Measurements from ENCODE around the gene TSFM.
A peak's percentile ranks its signal among the peaks of the same experiment; 100 is the strongest.

Gene TSFM

GRCh38 chr12:57813971-57814772, 31.6 kb downstream of the TSFM start:
- Histone ChIP-seq H3K9me3 (ENCODE audit: insufficient read depth, low read length, severe bottlenecking) (no peaks in the 10 kb centered on the region), H3K4me1 (ENCODE audit: insufficient read depth, low read length) (no peaks in the 10 kb centered on the region), H2AFZ (ENCODE audit: low read depth, low read length) (no peak overlapping the region), H3K27me3 (ENCODE audit: insufficient read depth, low read length, poor library complexity) (no peaks in the 10 kb centered on the region), H3K4me3 (ENCODE audit: low read depth in 1 of 2, low read length in 2 of 2) (no peak overlapping the region), H3K79me2 (ENCODE audit: insufficient read depth, low read length) (no peaks in the 10 kb centered on the region), H3K4me2 (ENCODE audit: insufficient read depth, low read length) (no peak overlapping the region), H3K27ac (ENCODE audit: low read length) (no peak overlapping the region), H3K36me3 (ENCODE audit: insufficient read depth, low read length) (no peaks in the 10 kb centered on the region), H3K9ac (ENCODE audit: low read depth, low read length) (no peak overlapping the region), H4K20me1 (ENCODE audit: insufficient read depth, low read length) (no peaks in the 10 kb centered on the region)
- TF ChIP-seq CTCF (IDR thresholded peaks at IDR 0.05; ENCODE audit: borderline replicate concordance, extremely low read depth, low read length, poor library complexity, severe bottlenecking): no peak
- TF ChIP-seq EZH2 (IDR thresholded peaks at IDR 0.05; ENCODE audit: borderline replicate concordance, low read depth, low read length, severe bottlenecking): no peak
- DNase-seq (no peak), ATAC-seq (ENCODE audit: insufficient read depth, low read depth) (no peak; the same call in 2 of the 3 replicates)

- Histone ChIP-seq H2AFZ (ENCODE audit: low read depth, low read length) (no peak overlapping the region), H3K4me2 (ENCODE audit: insufficient read depth, low read length) (no peak overlapping the region), H4K20me1 (ENCODE audit: insufficient read depth, low read length) (no peaks in the 10 kb centered on the region), H3K27me3 (ENCODE audit: insufficient read depth, low read length, poor library complexity) (no peaks in the 10 kb centered on the region), H3K36me3 (ENCODE audit: insufficient read depth, low read length) (no peaks in the 10 kb centered on the region), H3K27ac (ENCODE audit: low read length) (no peak overlapping the region), H3K9me3 (ENCODE audit: insufficient read depth, low read length, severe bottlenecking) (no peaks in the 10 kb centered on the region), H3K4me3 (ENCODE audit: low read depth in 1 of 2, low read length in 2 of 2) (no peak overlapping the region), H3K4me1 (ENCODE audit: insufficient read depth, low read length) (no peaks in the 10 kb centered on the region), H3K79me2 (ENCODE audit: insufficient read depth, low read length) (no peaks in the 10 kb centered on the region), H3K9ac (ENCODE audit: low read depth, low read length) (no peak overlapping the region)
- ATAC-seq (ENCODE audit: insufficient read depth, low read depth) (0 out of 3 replicates have a peak, but pooled peaks have one; percentile 30), DNase-seq (no peak)
- TF ChIP-seq CTCF (IDR thresholded peaks at IDR 0.05; ENCODE audit: borderline replicate concordance, extremely low read depth, low read length, poor library complexity, severe bottlenecking) (peak; percentile 22), EZH2 (IDR thresholded peaks at IDR 0.05; ENCODE audit: borderline replicate concordance, low read depth, low read length, severe bottlenecking) (no peak)
Observed at GRCh38 chr12:57815177-57816000, 32.8 kb downstream of the TSFM start.

GRCh38 chr12:57816001-57816854, 33.6 kb downstream of the TSFM start:
- no peak for DNase-seq
- H2AFZ ChIP-seq (ENCODE audit: low read depth, low read length): no peak overlapping the region
- ATAC-seq (ENCODE audit: insufficient read depth, low read depth): no peak
- H3K4me3 ChIP-seq (ENCODE audit: low read depth in 1 of 2, low read length in 2 of 2): no peak overlapping the region
- no peak overlapping the region for H3K27ac ChIP-seq (ENCODE audit: low read length)
- H3K9me3 ChIP-seq (ENCODE audit: insufficient read depth, low read length, severe bottlenecking): no peaks in the 10 kb centered on the region
- peaks cover 3% of the 10 kb centered on the region; the same call in 1 of the 2 replicates for H3K36me3 ChIP-seq (ENCODE audit: insufficient read depth, low read length)
- no peaks in the 10 kb centered on the region for H3K4me1 ChIP-seq (ENCODE audit: insufficient read depth, low read length)
- H3K4me2 ChIP-seq (ENCODE audit: insufficient read depth, low read length): no peak overlapping the region
- H3K27me3 ChIP-seq (ENCODE audit: insufficient read depth, low read length, poor library complexity): no peaks in the 10 kb centered on the region
- TF ChIP-seq CTCF (IDR thresholded peaks at IDR 0.05; ENCODE audit: borderline replicate concordance, extremely low read depth, low read length, poor library complexity, severe bottlenecking) (no peak), EZH2 (IDR thresholded peaks at IDR 0.05; ENCODE audit: borderline replicate concordance, low read depth, low read length, severe bottlenecking) (no peak)
- no peaks in the 10 kb centered on the region for H3K79me2 ChIP-seq (ENCODE audit: insufficient read depth, low read length)
- H3K9ac ChIP-seq (ENCODE audit: low read depth, low read length): no peak overlapping the region
- 0 out of 2 replicates have a peak, but pooled peaks cover 3% of the 10 kb centered on the region for H4K20me1 ChIP-seq (ENCODE audit: insufficient read depth, low read length)
